HG03196 (cell line): ENCODE data around the gene DLL1.
"Not testable (repeated sequence)": the region's sequence is repeated elsewhere in the genome, so short reads cannot be mapped to it uniquely, and the experiment has no call there.

Source experiments
- ATAC-seq: cut with Tn5 transposase; IDR thresholded peaks from one replicate; pipeline ENCODE4 v1.9.1; 2021; ENCODE audit not compliant: unreplicated experiment

Gene DLL1

DNA sequence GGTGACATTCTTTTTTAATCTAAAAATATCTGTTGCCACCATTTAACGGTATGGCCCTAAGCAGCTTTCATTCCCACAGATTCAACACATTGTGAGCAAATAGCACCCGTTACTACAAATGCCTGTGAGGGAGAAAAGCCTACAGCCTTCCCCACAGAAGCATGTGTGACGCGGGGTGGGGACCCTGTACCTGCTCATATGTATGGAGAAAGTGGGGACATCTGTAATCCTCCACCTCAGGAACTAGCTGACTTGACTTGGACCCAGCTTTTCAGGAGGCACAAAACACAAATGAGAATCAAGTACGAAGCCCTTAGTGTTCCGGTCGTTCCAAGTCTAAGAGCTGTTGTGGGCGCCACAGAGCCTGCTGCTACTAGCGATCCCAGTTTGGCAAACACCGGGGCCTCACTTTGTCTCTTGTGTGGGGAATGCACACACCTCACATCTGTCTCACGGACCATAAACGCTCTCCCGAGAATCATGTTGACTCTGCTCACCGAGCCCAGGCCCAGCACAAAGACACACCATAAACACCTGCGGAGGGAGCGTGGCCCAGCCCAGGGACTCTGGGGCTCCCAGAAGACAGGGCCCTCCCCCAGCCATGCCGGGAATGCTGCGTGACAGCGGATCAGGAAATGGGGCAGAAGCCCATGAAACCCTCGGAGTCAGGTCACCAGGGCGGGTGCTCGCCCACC is 21.6 kb downstream of the DLL1 start:
- no peak for ATAC-seq

GRCh38 chr6:170268216-170269129 is 22.4 kb downstream of the DLL1 start:
- ATAC-seq = no peak

GRCh38 chr6:170267688-170268087 is 23.2 kb downstream of the DLL1 start:
- ATAC-seq = no peak

DNA sequence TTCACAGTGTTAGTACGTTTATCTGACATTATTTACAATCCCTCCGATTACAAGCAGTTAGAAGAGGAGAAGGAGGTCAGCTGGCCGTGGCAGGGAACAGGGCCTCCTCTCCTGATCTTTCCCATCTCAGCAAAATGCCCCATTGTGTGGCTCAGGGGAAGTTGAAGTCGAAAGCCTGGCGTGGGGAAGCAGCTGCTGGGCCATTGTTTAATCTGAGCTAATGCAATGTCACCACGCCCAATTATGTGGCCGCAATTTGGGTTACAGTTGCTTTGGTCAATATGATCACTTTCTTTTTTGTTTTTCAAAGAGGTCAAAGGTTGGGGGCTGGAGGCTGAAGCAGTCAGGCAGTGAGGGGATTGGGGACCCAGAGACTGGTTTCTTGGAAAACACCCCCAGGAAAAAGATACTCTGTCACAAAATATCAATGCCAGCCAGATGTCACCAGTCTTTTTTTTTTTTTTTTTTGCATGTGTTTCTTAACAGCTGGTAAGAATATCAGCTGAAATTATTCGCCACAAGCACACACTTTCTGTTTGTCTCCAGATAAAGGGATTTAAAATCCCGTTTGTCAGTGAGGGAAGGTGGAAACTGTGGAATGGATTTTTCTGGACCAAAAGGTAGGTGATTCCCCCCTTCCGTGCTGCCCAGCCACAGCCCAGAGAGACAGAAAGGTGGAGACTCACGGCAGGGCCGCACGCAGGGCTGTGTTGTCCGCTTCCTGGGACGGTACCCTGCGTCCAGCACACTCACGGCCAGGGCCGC is 24.6 kb downstream of the DLL1 start:
- no peak for ATAC-seq

GRCh38 chr6:170265655-170266054 is 25.2 kb downstream of the DLL1 start:
- no peak for ATAC-seq

GRCh38 chr6:170264644-170265043 is 26.2 kb downstream of the DLL1 start:
- not testable (repeated sequence) for ATAC-seq

DNA sequence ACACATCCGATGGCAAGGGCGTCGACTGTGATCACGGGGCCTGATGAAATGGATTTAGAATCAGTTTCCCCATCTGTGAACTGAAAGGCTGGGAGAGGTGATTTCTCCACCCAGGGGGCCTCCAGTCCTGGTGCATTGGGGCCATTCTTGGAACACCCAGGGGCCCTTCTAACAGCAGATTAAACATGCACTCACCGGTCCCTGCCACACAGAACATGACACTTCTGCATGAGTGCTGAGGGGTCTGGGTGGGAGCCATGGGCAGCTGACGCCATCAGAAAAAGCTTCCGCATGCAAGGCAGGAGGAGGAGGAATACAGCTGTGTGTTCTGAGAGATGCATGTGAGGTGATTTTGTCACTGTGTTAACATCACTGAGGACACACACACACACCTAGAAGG is 26.8 kb downstream of the DLL1 start:
- ATAC-seq = no peak

DNA sequence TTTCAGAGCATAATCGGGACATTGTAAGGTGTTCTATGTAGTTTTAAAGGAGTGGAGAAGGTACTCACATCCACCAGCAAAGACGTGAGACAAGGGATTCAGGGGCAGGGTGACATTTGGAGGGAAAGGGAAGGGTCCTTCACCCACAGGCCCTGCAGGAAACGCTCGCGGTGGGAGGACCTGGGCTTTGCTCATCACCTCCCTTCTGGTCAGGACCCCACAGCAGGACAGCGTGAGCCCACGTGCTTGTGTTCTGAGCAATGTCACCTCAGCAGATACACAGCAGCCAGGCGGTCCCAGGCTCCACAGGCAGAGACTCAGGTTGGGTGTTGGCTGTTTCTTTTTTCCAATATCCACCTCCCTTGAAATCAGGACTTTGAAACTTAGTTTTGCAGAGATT is 27.5 kb downstream of the DLL1 start:
- ATAC-seq = no peak

- no peak for ATAC-seq
These were observed 28.3 kb downstream of the DLL1 start for GRCh38 chr6:170262489-170263088.

GRCh38 chr6:170261643-170262488 is 29.0 kb downstream of the DLL1 start:
- ATAC-seq = no peak

DNA sequence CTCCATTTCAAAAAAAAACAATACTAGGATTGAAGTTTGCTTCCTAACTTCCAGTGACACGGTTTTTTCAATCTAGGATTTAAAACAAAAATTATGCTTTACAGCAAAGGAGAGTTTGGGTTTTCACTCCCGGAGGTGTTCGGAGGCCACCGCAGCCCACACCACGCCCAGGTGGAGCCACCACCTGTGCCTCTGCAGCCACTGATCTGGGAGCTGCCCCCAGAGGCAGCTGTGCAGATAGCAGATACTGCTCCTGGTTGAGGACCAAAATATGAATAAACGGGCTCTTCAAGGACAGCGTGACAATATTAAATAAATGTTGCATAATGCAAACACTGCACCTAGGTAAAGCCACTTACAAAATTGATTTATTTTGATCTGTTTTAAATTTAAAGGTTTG is 30.2 kb downstream of the DLL1 start:
- no peak for ATAC-seq

DNA sequence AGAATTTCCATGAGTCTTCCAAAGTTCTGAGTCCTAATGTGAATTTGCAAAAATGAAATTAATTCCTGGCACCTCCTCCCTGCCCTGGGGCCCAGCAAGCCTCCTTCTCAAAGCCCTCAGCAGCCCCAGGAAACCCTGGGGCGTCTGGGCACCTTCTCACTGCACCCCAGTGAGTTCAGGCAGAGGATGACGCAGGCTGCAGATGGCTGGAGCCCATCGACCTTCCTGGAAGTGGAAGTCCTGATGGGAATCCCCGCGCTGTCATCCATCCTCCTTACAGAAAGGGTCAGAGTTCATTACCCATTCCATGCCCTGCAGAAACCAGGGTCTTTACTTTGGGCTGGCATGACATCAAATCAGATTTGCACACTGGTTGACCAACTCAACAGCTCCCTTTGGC is 31.6 kb downstream of the DLL1 start:
- ATAC-seq = no peak

DNA sequence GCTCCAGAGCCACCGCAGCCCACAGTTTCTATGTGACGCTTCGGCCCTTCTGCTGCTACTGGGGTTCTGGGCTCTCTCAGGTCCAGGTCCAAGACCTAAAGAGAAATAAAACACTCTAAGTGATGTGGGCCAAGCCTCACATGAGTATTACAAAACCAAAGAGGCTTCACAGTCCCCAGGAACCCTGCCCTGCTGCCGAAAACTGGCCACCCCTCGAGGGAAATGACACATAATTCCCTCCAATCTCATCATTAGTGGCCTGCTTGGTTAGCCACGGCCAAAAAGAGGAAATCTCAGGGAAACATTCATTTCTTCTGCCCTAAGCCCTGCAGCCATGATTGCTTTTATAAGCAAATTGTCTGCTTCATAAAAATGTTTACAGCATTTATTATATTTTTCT is 32.5 kb downstream of the DLL1 start:
- ATAC-seq = no peak

DNA sequence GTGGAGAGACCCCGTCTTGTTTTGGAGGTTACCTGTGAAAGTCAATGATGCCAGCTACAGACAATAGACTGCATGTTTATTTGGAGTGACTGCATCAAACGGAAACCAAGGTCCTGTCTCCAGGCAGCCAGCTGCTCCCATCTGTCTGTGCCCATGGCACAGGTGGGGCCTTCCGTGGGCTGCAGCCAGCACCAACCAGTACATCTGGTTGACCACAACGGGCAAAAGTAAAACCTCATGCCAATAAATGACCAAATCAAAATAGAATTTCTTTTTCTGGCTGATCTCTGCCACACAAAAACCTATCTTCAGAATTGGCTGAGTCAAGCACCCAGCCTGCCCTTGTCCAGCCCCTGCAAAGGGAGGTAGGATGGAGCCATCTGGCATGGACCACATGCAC is 33.5 kb downstream of the DLL1 start:
- no peak for ATAC-seq

GRCh38 chr6:170256641-170257040 is 34.2 kb downstream of the DLL1 start:
- no peak for ATAC-seq

DNA sequence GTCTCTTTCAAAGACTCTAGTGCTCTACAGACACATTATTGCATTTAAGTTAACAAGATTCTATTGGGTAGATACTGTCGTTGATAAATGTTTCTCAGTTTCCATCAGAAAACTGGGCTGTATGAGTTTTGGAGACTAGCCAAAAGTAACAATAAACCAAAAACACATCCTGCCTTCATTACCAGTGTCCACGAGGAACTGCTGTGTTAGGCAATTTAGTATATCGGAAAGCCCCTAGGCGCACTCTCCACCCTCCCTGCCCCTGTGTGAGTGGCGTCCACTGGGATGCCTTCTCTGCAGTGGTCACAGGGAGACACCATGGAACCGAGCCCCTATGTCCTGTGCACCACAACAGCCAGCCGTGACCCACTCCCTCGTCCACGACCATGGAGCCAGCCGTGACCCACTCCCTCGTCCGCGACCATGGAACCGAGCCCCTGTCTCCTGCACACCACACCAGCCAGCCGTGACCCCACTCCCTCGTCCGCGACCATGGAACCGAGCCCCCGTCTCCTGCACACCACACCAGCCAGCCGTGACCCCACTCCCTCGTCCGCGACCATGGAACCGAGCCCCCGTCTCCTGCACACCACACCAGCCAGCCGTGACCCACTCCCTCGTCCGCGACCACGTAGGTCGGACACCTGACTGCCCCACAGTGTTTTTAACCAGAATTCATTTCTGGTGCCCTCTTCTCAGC is 35.3 kb downstream of the DLL1 start:
- no peak for ATAC-seq

- ATAC-seq = no peak
These were observed 36.3 kb downstream of the DLL1 start for GRCh38 chr6:170254315-170255213.

DNA sequence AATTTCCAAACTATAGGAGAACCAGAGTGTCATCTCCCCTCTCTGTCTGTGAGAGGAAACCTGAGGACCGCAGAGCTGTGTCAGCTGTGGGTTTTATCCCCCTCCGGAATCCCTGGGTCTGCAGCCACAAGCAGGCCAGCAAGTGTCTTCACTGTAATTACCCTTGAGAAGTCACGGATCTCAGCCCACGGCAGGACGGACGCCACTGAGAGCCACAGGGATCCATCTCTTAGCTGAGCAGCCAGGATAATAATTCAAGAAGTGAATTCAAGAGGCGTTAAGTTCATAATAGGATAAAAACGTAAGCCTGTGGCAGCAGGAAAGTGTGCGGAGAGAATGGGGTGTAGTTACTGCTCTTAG is 37.0 kb downstream of the DLL1 start:
- ATAC-seq = no peak
